Measurements from ENCODE around the gene IFT172. TPM values are rescaled to one million over a fixed set of nuclear protein-coding genes. Genes with fewer than 3 reads are reported as not detected.

Gene IFT172
- total and polyA plus RNA-seq, 9 donors = 23.9 to 52.1 (median 42.2) TPM

DNA sequence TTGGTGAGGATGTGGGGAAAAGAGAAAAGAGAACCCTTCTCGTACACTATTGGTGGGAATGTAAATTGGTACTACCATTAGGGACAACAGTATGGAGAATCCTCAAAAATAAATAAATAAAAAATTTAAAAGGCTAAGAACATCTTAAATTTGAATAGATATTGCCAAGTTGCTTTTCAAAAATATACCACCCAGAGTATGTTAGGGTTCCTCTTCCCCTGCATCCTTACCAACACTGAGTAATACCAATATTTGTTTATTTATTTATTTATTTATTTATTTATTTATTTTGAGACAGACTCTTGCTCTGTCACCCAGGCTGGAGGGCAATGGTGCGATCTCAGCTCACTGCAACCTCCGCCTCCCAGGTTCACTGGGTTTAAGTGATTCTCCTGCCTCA, 66.6 kb downstream of the IFT172 start:
- Histone ChIP-seq H3K4me3 (no peak overlapping the region), H3K36me3 (no peaks in the 10 kb centered on the region), H3K27me3 (no peaks in the 10 kb centered on the region), H3K9me3 (no peaks in the 10 kb centered on the region), H3K27ac (no peak overlapping the region), H3K4me1 (ENCODE audit: insufficient read depth) (no peaks in the 10 kb centered on the region)
- WGBS, 3 donors = 93 to 94% (median 93%) methylated on average over 3 of the region's 3 CpGs
- no peak for TF ChIP-seq POLR2A (IDR thresholded peaks at IDR 0.05)
- TF ChIP-seq, protein P1, sequence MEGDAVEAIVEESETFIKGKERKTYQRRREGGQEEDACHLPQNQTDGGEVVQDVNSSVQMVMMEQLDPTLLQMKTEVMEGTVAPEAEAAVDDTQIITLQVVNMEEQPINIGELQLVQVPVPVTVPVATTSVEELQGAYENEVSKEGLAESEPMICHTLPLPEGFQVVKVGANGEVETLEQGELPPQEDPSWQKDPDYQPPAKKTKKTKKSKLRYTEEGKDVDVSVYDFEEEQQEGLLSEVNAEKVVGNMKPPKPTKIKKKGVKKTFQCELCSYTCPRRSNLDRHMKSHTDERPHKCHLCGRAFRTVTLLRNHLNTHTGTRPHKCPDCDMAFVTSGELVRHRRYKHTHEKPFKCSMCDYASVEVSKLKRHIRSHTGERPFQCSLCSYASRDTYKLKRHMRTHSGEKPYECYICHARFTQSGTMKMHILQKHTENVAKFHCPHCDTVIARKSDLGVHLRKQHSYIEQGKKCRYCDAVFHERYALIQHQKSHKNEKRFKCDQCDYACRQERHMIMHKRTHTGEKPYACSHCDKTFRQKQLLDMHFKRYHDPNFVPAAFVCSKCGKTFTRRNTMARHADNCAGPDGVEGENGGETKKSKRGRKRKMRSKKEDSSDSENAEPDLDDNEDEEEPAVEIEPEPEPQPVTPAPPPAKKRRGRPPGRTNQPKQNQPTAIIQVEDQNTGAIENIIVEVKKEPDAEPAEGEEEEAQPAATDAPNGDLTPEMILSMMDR (IDR thresholded peaks at IDR 0.05) = no peak
- no peak for TF ChIP-seq EP300 (IDR thresholded peaks at IDR 0.05)
- peak in 1 of 5 donors; percentile 7 for DNase-seq
- intact Hi-C loops (cut with DNase I) = loop anchor here in 1 of 4 donors (10.0 kb wide), 1 partner anchor 48 kb away; the partner anchor contains the start of genes EIF2B4 and SNX17

DNA sequence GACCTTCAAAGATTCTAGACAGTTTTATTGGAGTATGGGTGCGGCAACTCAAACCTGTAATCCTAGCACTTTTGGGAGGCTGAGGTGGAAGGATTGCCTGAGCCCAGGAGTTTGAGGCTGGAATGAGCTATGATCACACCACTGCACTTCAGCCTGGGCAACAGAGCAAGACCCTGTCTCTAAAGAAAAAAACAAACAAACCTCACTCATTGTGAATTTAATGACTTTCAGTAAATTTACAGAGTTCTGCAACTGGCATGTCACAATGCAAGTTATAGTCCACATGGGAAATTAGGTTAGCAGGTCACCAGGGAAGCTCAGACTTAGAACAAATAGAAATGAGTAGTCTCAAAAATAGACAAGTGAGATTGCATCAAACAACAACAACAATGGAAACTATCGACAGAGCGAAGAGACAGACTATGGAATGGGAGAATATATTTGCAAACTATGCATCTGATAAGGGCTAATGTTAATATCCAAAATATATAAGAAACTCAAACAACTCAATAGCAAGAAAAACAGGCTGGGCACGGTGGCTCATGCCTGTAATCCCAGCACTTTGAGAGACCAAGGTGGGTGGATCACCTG, 67.8 kb downstream of the IFT172 start:
- intact Hi-C loops (cut with DNase I) = loop anchor here in 1 of 4 donors (10.0 kb wide), 1 partner anchor 47 kb away; the partner anchor contains the start of genes EIF2B4 and SNX17
- H3K4me3 ChIP-seq = no peak overlapping the region
- no peak overlapping the region for H3K27ac ChIP-seq
- no peak for TF ChIP-seq EP300 (IDR thresholded peaks at IDR 0.05)
- TF ChIP-seq, protein P1 (IDR thresholded peaks at IDR 0.05) = no peak
- TF ChIP-seq POLR2A (IDR thresholded peaks at IDR 0.05) = no peak
- WGBS, 3 donors = 79 to 85% (median 84%) methylated on average over 4 of the region's 4 CpGs
- no peaks in the 10 kb centered on the region for H3K4me1 ChIP-seq (ENCODE audit: insufficient read depth)
- no peaks in the 10 kb centered on the region for H3K27me3 ChIP-seq
- no peaks in the 10 kb centered on the region for H3K36me3 ChIP-seq
- H3K9me3 ChIP-seq = no peaks in the 10 kb centered on the region
- DNase-seq = no peak

DNA sequence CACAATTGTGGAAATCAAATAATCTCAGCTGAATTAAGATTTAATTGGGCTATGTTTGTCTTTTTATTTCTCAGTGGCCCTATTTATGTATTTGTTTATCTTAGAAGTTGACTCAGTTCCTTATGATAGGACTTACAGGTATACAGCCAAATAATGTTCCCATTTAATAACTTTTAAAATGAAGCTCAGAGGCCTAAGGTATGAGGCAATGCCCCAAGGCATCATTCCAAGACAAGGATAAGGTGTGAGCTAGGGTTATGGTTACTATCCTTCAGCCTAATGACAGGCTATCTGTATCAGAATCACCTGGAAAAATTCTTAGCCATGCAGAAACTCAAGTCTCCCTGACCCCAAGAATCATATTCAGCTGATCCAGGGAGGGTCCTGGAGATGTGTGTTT, 68.5 kb downstream of the IFT172 start:
- H3K27me3 ChIP-seq = no peaks in the 10 kb centered on the region
- H3K27ac ChIP-seq = no peak overlapping the region
- H3K4me3 ChIP-seq = no peak overlapping the region
- no peaks in the 10 kb centered on the region for H3K4me1 ChIP-seq (ENCODE audit: insufficient read depth)
- intact Hi-C loops (cut with DNase I) = loop anchor here in 1 of 4 donors (10.0 kb wide), 1 partner anchor 46 kb away; the partner anchor contains the start of genes EIF2B4 and SNX17
- H3K36me3 ChIP-seq = no peaks in the 10 kb centered on the region
- TF ChIP-seq POLR2A (IDR thresholded peaks at IDR 0.05) (no peak), EP300 (IDR thresholded peaks at IDR 0.05) (no peak)
- TF ChIP-seq, protein P1 (IDR thresholded peaks at IDR 0.05) = no peak
- no peak for DNase-seq
- H3K9me3 ChIP-seq = no peaks in the 10 kb centered on the region

DNA sequence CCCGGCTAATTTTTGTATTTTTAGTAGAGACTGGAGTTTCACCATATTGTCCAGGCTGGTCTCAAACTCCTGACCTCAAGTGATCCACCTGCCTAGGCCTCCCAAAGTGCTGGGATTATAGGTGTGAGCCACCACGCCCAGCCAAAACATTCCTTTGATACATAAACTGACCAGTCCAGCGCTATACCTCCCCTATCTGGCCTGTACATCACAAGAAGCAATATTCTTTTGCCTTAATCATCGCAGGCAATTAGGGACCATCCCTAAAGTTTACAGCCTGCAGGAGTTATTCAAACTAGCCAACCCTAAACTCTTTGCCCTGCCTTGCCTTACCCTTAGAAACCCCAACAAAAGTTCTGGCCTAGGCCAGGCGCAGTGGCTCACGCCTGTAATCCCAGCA, 73.4 kb downstream of the IFT172 start:
- 89 to 95% (median 93%) methylated on average over 6 of the region's 6 CpGs for WGBS, 3 donors
- intact Hi-C loops (cut with DNase I) = no loop called here

DNA sequence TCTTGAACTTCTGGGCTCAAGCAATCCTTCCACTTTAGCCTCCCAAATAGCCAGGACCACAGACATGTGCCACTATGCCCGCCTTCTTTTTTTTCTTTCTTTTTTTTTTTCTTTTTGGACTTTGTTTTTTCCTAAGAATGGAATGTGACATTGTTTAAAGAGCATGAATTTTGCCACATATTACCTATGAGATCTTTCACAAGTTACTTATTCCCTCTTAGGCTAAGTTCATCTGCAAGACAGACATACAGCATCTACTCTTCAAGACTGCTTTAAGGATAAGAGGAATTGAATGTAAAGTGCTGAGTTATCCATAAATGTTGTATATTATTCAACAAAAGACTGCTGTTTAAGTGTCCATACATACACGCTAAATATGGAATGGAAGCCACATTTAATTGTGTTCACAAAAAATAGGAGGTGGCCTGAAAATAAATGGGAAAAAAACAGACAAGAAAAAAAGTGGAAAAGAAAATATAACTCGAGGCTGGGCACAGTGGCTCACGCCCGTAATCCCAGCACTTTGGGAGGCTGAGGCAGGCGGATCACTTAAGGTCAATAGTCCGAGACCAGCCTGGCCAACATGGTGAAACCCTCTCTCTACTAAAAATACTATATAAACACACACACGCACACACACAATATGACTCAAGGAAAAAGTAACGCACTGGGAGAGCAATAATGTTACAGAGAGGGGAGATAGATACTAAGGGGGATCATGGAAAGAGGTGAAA, 77.0 kb downstream of the IFT172 start:
- intact Hi-C loops (cut with DNase I) = no loop called here

More for the DNA sequence above, 73.4 kb downstream of the IFT172 start:
- H3K9me3 ChIP-seq = no peaks in the 10 kb centered on the region
- H3K36me3 ChIP-seq = no peaks in the 10 kb centered on the region
- no peaks in the 10 kb centered on the region for H3K27me3 ChIP-seq
- DNase-seq = no peak
- TF ChIP-seq EP300 (IDR thresholded peaks at IDR 0.05) = no peak
- H3K4me1 ChIP-seq (ENCODE audit: insufficient read depth) = no peaks in the 10 kb centered on the region
- H3K4me3 ChIP-seq = no peak overlapping the region
- no peak overlapping the region for H3K27ac ChIP-seq

More for the DNA sequence above, 77.0 kb downstream of the IFT172 start:
- 85 to 87% (median 85%) methylated on average over 9 of the region's 9 CpGs for WGBS, 3 donors
- Histone ChIP-seq H3K4me3 (no peak overlapping the region), H3K9me3 (no peaks in the 10 kb centered on the region), H3K27me3 (no peaks in the 10 kb centered on the region), H3K4me1 (ENCODE audit: insufficient read depth) (peaks cover 5% of the 10 kb centered on the region), H3K36me3 (no peaks in the 10 kb centered on the region), H3K27ac (no peak overlapping the region)
- no peak for DNase-seq
- TF ChIP-seq EP300 (IDR thresholded peaks at IDR 0.05) (no peak), POLR2A (IDR thresholded peaks at IDR 0.05) (no peak)
- TF ChIP-seq, protein P1 (IDR thresholded peaks at IDR 0.05) = no peak

Data from ovary (tissue), 9 donors.